Stimulated activated naive CD8-positive, alpha-beta T cell treated with anti-CD3 and anti-CD28 coated beads, Interleukin-15, Interleukin-2, amounts not matched to agents 100 U/mL and 50 U/mL, for 24 hours (primary cell): ENCODE results near the gene ZNF547.
A peak's percentile ranks its signal among the peaks of the same experiment; 100 is the strongest.

ENCODE experiments used
- ATAC-seq: fragments of 150-1000 bp; cut with Tn5 transposase; one replicate; pipeline ENCODE4 v1.10.0; 2021
- DNase-seq: peaks from one replicate; pipeline ENCODE4 v3.0.0; 2021

Gene ZNF547

DNA sequence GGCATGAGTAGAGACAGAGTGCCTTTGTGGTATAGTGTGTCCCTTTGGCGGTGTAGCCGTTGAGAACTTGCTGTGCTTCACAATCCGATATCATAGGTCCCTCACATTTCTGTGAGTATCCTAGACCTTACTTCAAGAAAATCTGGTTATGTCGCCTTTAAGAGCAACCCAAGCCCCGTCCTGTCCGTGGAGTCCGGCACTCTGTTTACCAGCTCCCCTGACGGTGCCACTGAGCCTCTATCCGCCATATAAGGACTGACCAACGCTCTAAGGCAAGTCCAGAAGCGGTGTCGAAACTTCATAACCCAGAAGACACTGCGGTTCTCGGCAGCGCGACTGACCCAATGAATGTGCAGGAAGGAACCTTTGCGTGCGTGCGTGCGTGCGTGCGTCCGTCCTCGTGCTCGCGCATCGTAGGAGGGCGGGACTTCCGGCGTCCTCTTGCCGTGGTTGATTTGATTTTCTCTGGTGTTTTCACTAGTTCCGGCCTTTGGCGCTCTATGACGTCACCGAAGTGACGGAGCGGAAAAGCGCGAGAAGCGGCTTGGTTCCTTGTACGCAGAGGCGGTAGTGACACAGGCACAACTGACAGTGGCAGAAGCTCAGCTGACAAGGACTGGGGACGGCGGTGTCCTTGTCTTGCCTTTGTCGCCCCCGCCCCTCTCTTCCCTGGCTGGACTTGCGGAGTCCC is at the start of gene ZNF547, which contains the start of gene TRAPPC2B:
ZNF547 (plus strand) TSS at position 555 of the 691 bp plus-strand sequence. CDS start 5,005 bp downstream, outside the sequence.
TRAPPC2B (plus strand) TSS at position 555 of the 691 bp plus-strand sequence. CDS start 1,283 bp downstream, outside the sequence.
- peak; percentile 97 for DNase-seq
- peak; percentile 96 for ATAC-seq

DNA sequence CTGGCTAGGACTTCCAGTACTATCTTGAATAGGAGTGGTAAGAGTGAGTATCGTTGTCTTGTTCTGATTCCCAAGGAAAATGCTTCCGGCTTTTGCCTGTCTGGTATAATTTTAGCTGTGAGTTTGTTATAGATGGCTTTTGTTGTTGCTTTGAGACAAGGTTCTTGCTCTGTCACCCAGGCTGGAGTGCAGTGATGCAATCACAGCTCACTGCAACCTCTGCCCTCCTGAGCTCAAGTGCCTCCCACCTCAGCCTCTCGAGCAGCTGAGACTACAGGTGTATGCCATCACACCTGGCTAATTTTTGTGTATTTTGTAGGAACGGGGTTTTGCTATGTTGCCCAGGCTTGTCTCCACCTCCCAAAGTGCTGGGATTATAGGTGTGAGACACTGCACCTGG is 49.2 kb upstream of the ZNF547 start:
- no peak for ATAC-seq
- DNase-seq, result no peak

DNA sequence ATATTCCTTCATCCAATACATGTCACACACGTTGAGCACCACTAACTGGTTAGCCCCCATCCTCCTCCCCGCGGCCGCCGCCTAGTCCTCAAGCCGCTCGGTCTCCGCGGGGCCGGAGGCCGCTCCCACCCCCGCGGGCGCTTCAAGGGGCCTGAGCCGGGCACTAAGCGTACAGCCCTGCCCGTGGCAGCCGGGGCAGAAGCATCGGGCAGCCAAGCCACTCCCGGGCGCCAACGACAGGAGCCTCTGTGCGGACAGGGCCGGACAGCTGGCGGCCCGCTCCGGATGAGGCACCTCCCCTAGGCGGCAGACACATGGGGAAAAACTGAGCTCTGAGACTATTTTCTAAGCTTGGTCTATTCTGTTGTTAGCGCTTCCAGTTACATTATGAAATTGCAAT is 45.8 kb upstream of the ZNF547 start:
- no peak for ATAC-seq
- no peak for DNase-seq

- DNase-seq (no peak), ATAC-seq (no peak)
These were observed 43.5 kb upstream of the ZNF547 start for GRCh38 chr19:57319869-57320179.

- DNase-seq (peak; percentile 95), ATAC-seq (peak; percentile 100)
These were observed 42.9 kb upstream of the ZNF547 start, which contains the start of gene ZNF543 for GRCh38 chr19:57320180-57321084. TSS of gene ZNF543 (plus strand) at chr19:57320472. CDS start at chr19:57320854, 382 bp downstream.

- no peak for DNase-seq
- no peak for ATAC-seq
These were observed 42.2 kb upstream of the ZNF547 start for GRCh38 chr19:57321116-57321515.

GRCh38 chr19:57321751-57322150 is 41.6 kb upstream of the ZNF547 start:
- no peak for DNase-seq
- no peak for ATAC-seq

DNA sequence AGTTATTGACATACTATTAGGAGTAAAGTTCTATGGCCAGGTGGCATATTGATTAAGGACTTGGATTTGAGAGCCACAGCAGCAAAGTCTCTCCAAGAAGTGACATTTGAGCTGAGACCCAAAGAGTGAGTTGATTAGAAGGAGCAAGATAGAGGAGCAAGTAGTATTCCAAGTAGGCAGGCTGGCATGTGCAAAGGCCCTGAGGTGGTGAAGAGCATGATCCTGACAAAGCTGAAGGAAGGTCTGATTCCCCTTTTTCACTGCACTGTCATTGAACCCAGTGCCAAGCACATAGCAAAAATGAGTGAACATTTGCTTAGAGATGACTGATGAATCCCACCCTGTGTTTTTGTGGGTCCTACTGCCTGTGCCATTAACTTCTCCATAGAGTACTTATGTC is 38.4 kb upstream of the ZNF547 start:
- no peak for DNase-seq
- no peak for ATAC-seq

DNA sequence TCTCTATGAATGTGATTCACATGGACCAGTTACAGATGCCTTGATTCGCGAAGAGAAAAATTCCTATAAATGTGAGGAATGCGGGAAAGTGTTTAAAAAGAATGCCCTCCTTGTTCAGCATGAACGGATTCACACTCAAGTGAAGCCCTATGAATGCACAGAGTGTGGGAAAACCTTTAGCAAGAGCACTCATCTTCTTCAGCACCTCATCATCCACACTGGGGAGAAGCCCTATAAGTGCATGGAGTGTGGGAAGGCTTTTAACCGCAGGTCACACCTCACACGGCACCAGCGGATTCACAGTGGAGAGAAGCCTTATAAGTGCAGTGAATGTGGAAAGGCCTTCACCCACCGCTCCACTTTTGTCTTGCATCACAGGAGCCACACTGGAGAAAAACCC is 35.4 kb upstream of the ZNF547 start:
- DNase-seq, result no peak
- no peak for ATAC-seq

- no peak for DNase-seq
These were observed 29.2 kb upstream of the ZNF547 start for GRCh38 chr19:57334191-57334590.

GRCh38 chr19:57338877-57339276 is 24.5 kb upstream of the ZNF547 start:
- ATAC-seq (no peak), DNase-seq (no peak)

More at GRCh38 chr19:57334191-57334590, 29.2 kb upstream of the ZNF547 start:
- ATAC-seq, result no peak

- ATAC-seq, result no peak
These were observed 20.8 kb upstream of the ZNF547 start for GRCh38 chr19:57342582-57342981.

GRCh38 chr19:57348136-57348535 is 15.2 kb upstream of the ZNF547 start:
- DNase-seq (no peak), ATAC-seq (no peak)

More at GRCh38 chr19:57342582-57342981, 20.8 kb upstream of the ZNF547 start:
- DNase-seq, result no peak

DNA sequence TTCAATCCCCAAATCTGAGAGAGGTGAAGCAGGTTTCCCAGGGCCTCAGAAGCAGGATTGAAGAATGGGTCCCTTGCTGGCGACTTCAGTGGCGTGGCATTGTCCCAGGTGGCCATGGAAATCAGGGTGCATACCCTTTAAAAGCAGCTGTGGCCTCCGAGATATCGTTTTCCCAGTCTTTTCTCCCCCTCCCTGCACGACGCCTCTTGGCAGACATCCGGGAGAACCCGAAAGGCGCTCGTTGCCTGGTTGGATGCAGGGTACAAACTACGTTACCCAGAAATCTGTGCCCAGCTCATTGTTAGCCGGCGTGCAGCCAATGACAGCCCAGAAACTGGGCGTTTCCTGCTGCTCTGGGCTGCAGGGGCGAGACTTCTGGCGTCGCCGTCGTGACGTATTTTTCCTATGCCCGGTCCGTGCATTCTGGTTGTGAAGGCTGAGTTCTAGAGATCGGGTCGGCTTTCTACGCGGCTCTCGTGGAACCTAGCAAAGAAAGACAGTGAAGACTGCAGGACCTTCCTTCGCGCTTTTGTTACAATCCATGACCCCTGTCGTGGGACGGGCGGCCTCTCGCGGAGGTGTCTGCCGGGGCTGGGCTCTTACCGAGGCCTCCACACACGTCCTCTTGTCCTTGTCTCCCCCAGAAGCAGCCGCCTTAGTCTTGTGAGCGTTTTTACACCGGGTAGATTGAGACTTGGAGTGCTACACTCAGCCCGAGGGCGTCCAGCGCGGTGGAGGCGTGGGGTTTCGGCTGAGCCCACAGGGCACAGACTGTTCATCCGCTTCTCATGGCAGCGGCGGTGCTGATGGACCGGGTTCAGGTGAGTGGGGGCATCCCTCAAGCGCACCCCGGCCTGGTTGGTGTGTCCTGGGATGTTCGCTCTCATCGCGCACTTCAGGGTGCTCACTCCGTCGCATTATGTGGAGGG is 12.2 kb upstream of the ZNF547 start, which contains the start of gene ZNF304:
ZNF304 (plus strand) TSS at position 395 of the 929 bp plus-strand sequence; CDS start at position 789, 394 bp downstream.
- ATAC-seq (peak; percentile 100), DNase-seq (peak; percentile 82)

DNA sequence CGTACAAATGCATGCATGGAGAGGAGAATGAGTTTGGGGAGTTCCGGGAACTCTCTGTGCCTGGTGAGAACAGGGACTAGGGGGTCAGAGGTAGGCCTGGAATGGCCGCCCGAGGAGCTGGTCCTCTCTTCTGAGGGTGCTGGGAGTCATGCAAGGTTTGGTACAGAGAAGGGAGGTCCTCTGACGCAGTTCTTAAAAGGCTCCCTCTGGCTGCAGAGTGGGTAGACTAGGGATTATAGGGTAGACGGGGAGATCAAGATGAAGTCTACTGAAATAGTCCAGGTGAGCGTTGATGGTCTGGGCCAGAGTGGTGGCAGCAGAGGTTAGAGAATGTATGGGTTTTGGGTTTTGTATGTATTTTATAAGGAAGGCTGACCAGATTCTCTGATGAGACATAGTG is 11.5 kb upstream of the ZNF547 start:
- ATAC-seq (no peak), DNase-seq (no peak)

DNA sequence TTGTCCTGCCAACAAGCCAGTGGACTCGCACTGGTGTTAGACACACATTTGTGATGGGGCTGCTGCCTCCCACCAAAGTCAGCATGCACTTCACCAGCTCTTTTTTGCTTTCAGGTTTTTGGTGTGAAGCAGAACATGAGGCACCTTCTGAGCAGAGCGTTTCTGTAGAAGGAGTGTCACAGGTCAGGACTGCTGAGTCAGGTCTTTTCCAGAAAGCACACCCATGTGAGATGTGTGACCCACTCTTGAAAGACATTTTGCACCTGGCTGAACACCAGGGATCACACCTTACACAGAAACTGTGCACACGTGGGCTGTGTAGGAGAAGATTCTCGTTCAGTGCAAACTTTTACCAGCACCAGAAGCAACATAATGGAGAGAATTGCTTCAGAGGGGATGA is 7.4 kb upstream of the ZNF547 start:
- ATAC-seq (no peak), DNase-seq (no peak)

GRCh38 chr19:57357406-57357805 is 5.9 kb upstream of the ZNF547 start:
- DNase-seq, result no peak
- ATAC-seq, result no peak

DNA sequence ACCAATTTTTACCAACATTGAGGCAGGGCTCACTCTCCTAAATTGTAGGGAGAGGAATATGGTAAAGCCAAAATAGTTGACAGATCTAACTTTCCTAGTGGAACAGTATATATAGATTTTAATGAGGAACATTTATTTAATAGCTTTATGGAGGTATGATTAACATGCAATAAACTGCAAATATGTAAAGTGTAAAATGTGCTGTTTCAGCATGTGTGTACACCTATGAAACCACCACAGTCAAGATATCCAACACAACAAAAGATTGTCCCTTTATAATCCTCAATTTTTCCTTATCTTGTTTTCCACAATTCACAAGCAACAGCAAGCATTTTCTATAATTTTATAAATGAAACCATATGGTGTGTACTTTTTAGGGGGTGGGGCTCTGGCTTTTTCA is 4.1 kb upstream of the ZNF547 start:
- ATAC-seq (no peak), DNase-seq (no peak)

DNA sequence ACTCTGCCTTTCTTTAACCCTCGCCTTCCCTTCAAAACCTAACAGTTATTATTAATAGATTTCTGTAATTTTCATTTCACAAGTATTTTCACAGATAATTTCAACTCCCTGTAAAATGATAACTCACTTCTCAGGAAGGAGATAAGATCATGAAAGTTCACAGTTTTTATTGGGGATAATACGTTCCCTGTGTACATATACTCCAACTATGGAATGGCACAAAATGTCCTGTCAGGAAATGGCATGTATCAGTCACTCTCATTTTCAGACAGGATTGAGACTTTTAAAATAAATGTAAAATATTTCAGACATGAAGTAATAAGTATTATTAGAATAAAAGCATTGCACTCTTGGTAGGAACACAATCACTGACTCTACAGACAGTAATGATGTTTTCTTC is 932 bp upstream of the ZNF547 start:
- no peak for ATAC-seq
- no peak for DNase-seq

DNA sequence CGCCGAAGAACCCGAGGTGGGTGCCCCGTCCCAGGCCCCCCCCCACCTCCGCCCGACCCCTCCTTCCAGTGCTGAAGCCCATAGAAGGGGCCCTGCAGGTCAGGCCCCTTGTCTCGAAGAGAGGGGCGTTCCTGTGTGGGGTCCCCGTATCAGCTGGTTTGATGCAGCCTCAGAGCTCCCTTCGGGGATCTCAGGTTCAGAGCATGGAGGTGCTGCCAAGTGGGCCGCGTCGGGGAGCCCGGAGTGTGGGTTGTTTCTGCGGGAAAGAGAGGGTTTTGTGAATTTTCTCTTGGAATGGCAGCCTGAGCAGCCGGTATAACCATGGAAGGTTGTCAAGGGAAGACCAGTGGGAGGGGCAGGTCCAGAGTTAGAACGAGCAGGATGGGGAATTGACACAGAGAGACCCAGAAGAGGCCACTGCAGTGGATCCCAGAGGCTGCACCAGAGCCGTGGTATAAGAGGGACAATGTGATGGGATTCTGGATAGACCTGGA is 384 bp downstream of the ZNF547 start:
- no peak for ATAC-seq
- no peak for DNase-seq

DNA sequence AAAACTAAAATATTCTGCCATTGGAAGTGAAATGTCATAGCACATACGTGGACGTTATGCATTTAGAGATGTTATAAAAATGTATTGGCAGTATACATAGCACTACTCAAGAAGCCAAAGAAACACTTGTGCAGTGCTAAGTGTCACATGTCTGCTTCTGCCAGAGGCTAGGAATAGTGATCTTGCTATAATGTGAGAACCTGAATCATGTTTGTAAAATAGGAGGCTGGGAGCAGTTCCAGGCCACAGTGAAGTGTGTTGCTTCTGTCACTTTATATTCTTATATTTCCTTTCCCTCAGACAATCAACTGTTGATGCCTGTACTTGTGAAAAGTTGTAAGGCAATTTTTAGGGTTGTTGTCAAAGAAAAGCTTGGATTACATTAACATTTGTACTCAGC is 3.4 kb downstream of the ZNF547 start:
- DNase-seq (no peak), ATAC-seq (no peak)

DNA sequence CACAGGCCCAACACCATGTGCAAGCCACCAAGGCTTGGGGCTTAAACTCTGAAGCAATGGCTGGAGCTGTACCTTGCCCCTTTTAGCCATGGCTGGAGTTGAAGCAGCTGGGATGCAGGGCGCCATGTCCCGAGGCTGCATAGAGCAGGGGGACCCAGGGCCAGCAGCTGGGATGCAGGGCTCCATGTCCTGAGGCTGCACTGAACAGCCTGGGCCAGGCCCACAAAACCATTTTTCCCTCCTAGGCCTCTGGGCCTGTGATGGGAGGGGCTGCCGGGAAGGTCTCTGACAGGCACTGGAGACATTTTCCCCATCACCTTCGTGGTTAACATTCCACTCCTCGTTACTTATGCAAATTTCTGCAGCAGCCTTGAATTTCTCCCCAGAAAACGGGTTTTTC is 10.8 kb downstream of the ZNF547 start:
- no peak for DNase-seq
- no peak for ATAC-seq
